HEK293 (cell line): Measurements from ENCODE around the gene DGCR8.

Experiments used
- CTCF ChIA-PET: fragments of 350-600 bp; formaldehyde crosslinking; extraction: SDS; loops from one replicate; lab custom pipeline; 2021; ENCODE audit warnings: antibody characterized with exemption; lab: Yijun Ruan, JAX
- POLR2A ChIA-PET: fragments of 300-600 bp; formaldehyde crosslinking; extraction: SDS; loops from one replicate; lab custom pipeline; 2020; ENCODE audit warnings: antibody characterized with exemption, inconsistent platforms; lab: Yijun Ruan, JAX
- H3K27ac ChIP-seq: fragments of 200-500 bp; sonication (Bioruptor generic); 2 replicates; pipeline ENCODE4 v1.5.1; 2014; ENCODE audit warnings: low read depth, low read length, control low read depth, inconsistent platforms; ENCODE audit errors: extremely low read depth
- H3K36me3 ChIP-seq, 2 experiments: fragments of 200-500 bp in 1 of 2; sonication (Bioruptor generic) in 1 of 2; 1 replicate in 1 of 2; 2 replicates in 1 of 2; pipeline ENCODE4 v1.5.1; 2014 to 2017; ENCODE audit warnings: inconsistent platforms in 2 of 2, low read length in 2 of 2; ENCODE audit not compliant: control insufficient read depth in 2 of 2, insufficient read depth in 1 of 2
- H3K4me1 ChIP-seq: fragments of 200-500 bp; sonication (Bioruptor generic); 2 replicates; pipeline ENCODE4 v1.5.1; 2014; ENCODE audit warnings: mild to moderate bottlenecking, low read length, inconsistent platforms; ENCODE audit not compliant: control insufficient read depth, insufficient read depth
- H3K4me3 ChIP-seq: 2 replicates; pipeline ENCODE4 v1.5.1; 2011; ENCODE audit warnings: low read depth, mild to moderate bottlenecking, control low read depth, low read length, moderate library complexity
- H3K9me3 ChIP-seq: fragments of 200-500 bp; sonication (Bioruptor generic); 2 replicates; pipeline ENCODE4 v1.5.1; 2014; ENCODE audit warnings: low read depth, low read length, inconsistent platforms; ENCODE audit not compliant: control insufficient read depth, insufficient read depth
- CTCF ChIP-seq: fragments of 450-650 bp; formaldehyde crosslinking; IDR thresholded peaks from 2 replicates; pipeline ENCODE4 v1.5.1; 2016; ENCODE audit warnings: missing biosample characterization, missing genetic modification characterization
- GLI2 ChIP-seq: fragments of 450-650 bp; formaldehyde crosslinking; IDR thresholded peaks from 2 replicates; pipeline ENCODE4; 2017; ENCODE audit warnings: missing biosample characterization, missing genetic modification characterization, low read depth, borderline replicate concordance
- HOXA7 ChIP-seq: sonication (generic); formaldehyde crosslinking; IDR thresholded peaks from 2 replicates; pipeline ENCODE4 v1.8.1; 2022; ENCODE audit warnings: missing genetic modification reagents, borderline replicate concordance
- KLF7 ChIP-seq: fragments of 450-650 bp; formaldehyde crosslinking; IDR thresholded peaks from 2 replicates; pipeline ENCODE4 v1.5.1; 2016; ENCODE audit warnings: missing biosample characterization, missing genetic modification characterization, borderline replicate concordance
- MZF1 ChIP-seq: fragments of 450-650 bp; formaldehyde crosslinking; IDR thresholded peaks from 2 replicates; pipeline ENCODE4 v1.5.1; 2017; ENCODE audit warnings: missing biosample characterization, missing genetic modification characterization, borderline replicate concordance
- OVOL3 ChIP-seq: fragments of 450-650 bp; formaldehyde crosslinking; IDR thresholded peaks from 2 replicates; pipeline ENCODE4 v1.5.1; 2016; ENCODE audit warnings: missing biosample characterization, missing genetic modification characterization
- REST ChIP-seq: fragments of 450-650 bp; formaldehyde crosslinking; IDR thresholded peaks from 2 replicates; pipeline ENCODE4 v1.5.1; 2016; ENCODE audit warnings: missing biosample characterization, missing genetic modification characterization
- SP2 ChIP-seq: fragments of 450-650 bp; formaldehyde crosslinking; IDR thresholded peaks from 2 replicates; pipeline ENCODE4 v1.5.1; 2016; ENCODE audit warnings: missing biosample characterization, missing genetic modification characterization
- ZBTB44 ChIP-seq: fragments of 450-650 bp; IDR thresholded peaks from 2 replicates; pipeline ENCODE4 v1.5.1; 2018; ENCODE audit warnings: missing biosample characterization, mild to moderate bottlenecking, missing genetic modification characterization
- ZNF10 ChIP-seq: fragments of 450-650 bp; formaldehyde crosslinking; IDR thresholded peaks from 2 replicates; pipeline ENCODE4 v1.5.1; 2017; ENCODE audit warnings: missing biosample characterization, missing genetic modification characterization
- ZNF121 ChIP-seq: fragments of 450-650 bp; formaldehyde crosslinking; IDR thresholded peaks from 2 replicates; pipeline ENCODE4 v1.5.1; 2016; ENCODE audit warnings: missing biosample characterization, missing genetic modification characterization
- ZNF148 ChIP-seq: fragments of 450-650 bp; formaldehyde crosslinking; IDR thresholded peaks from 2 replicates; pipeline ENCODE4 v1.5.0; 2017; ENCODE audit warnings: missing biosample characterization, missing genetic modification characterization, borderline replicate concordance
- ZNF2 ChIP-seq: fragments of 450-650 bp; formaldehyde crosslinking; IDR thresholded peaks from 2 replicates; pipeline ENCODE4 v1.5.1; 2016; ENCODE audit warnings: missing biosample characterization, missing genetic modification characterization
- ZNF214 ChIP-seq: fragments of 450-650 bp; formaldehyde crosslinking; IDR thresholded peaks from 2 replicates; pipeline ENCODE4 v1.5.1; 2017; ENCODE audit warnings: missing biosample characterization, mild to moderate bottlenecking, missing genetic modification characterization, borderline replicate concordance
- ZNF311 ChIP-seq: fragments of 450-650 bp; formaldehyde crosslinking; IDR thresholded peaks from 2 replicates; pipeline ENCODE4 v1.5.1; 2017; ENCODE audit warnings: missing biosample characterization, missing genetic modification characterization, borderline replicate concordance
- ZNF341 ChIP-seq: fragments of 450-650 bp; formaldehyde crosslinking; IDR thresholded peaks from 2 replicates; pipeline ENCODE4; 2016; ENCODE audit warnings: low read depth, missing biosample characterization, missing genetic modification characterization
- ZNF366 ChIP-seq: fragments of 450-650 bp; formaldehyde crosslinking; conservative IDR thresholded peaks from 2 replicates; pipeline ENCODE4 v1.5.1; 2016; ENCODE audit warnings: missing biosample characterization, missing genetic modification characterization
- ZNF473 ChIP-seq: fragments of 450-650 bp; formaldehyde crosslinking; IDR thresholded peaks from 2 replicates; pipeline ENCODE4 v1.5.1; 2017; ENCODE audit warnings: missing biosample characterization, missing genetic modification characterization
- ZNF549 ChIP-seq: fragments of 450-650 bp; IDR thresholded peaks from 2 replicates; pipeline ENCODE4 v1.5.1; 2018; ENCODE audit warnings: missing biosample characterization, missing genetic modification characterization, mild to moderate bottlenecking, inconsistent platforms, moderate library complexity
- ZNF571 ChIP-seq: fragments of 450-650 bp; formaldehyde crosslinking; IDR thresholded peaks from 2 replicates; pipeline ENCODE4 v1.5.0; 2017; ENCODE audit warnings: missing biosample characterization, missing genetic modification characterization
- ZNF600 ChIP-seq: fragments of 450-650 bp; formaldehyde crosslinking; IDR thresholded peaks from 2 replicates; pipeline ENCODE4 v1.5.1; 2016; ENCODE audit warnings: missing biosample characterization, missing genetic modification characterization
- ZNF670 ChIP-seq: fragments of 450-650 bp; formaldehyde crosslinking; IDR thresholded peaks from 2 replicates; pipeline ENCODE4 v1.5.1; 2016; ENCODE audit warnings: missing biosample characterization, missing genetic modification characterization, low read depth
- ZNF692 ChIP-seq: fragments of 450-650 bp; formaldehyde crosslinking; IDR thresholded peaks from 2 replicates; pipeline ENCODE4 v1.5.1; 2016; ENCODE audit warnings: missing biosample characterization, missing genetic modification characterization
- ZNF701 ChIP-seq: fragments of 450-650 bp; formaldehyde crosslinking; IDR thresholded peaks from 2 replicates; pipeline ENCODE4 v1.5.1; 2016; ENCODE audit warnings: missing biosample characterization, missing genetic modification characterization
- ZSCAN5A ChIP-seq: fragments of 450-650 bp; formaldehyde crosslinking; IDR thresholded peaks from 2 replicates; pipeline ENCODE4 v1.5.1; 2016; ENCODE audit warnings: missing biosample characterization, missing genetic modification characterization

DGCR8 gene

GRCh38 chr22:20088263-20088648 is 8.2 kb downstream of the DGCR8 start (continued):
- TF ChIP-seq ZNF148 (tag by site-specific recombination), result no peak
- no peak for TF ChIP-seq ZNF692 (tag by site-specific recombination)
- TF ChIP-seq ZNF341 (tag by site-specific recombination), result no peak
- no peak for TF ChIP-seq CTCF (tag by site-specific recombination)
- no peak for TF ChIP-seq ZNF701
- TF ChIP-seq ZNF571, result no peak
- no peak for TF ChIP-seq ZNF549
- TF ChIP-seq ZNF600 (tag by site-specific recombination), result no peak

DNA sequence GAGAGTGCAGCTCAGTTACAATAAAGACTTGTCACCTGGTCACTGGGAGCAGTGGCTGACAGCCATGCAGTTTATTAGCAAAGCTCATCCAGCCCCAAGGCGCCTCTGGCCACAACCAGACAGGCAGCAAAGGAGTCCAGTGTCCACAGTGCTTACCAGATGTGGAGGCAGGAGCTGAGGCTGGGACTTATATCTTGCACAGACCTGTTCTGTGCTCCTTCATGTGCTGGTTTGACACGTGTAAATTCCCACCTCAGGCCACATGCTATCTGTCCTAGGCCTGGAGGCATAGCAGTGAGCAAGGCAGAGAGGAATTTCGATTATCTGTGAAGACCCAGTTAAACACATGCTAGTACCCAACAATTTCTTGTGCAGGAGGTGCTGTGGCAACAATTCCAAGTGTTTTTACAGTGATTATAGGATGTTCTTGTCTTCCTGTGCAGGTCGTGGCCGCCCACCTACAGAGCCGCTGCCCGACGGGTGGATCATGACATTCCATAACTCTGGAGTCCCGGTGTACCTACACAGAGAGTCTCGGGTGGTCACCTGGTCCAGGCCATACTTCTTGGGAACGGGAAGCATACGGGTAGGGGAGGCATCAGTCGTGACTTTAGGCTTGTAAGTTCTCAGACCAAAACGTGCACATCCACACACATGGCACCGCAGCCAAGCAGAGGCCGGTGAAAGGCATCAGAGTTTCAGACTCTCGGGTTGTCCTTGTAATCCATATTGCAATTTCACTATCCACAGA is 9.4 kb downstream of the DGCR8 start:
- CTCF ChIA-PET, result no interaction called here
- Histone ChIP-seq H3K4me3 (no peak overlapping the region), H3K9me3 (no peaks in the 10 kb centered on the region), H3K4me1 (no peaks in the 10 kb centered on the region), H3K36me3 (peaks cover 48 to 99% of the 10 kb centered on the region in 2 experiments), H3K27ac (no peak overlapping the region)
- POLR2A ChIA-PET, result no interaction called here
- TF ChIP-seq SP2 (tag by site-specific recombination), result no peak
- no peak for TF ChIP-seq ZNF473 (tag by site-specific recombination)
- TF ChIP-seq REST (tag by site-specific recombination), result no peak
- TF ChIP-seq ZNF366 (tag by site-specific recombination), result no peak
- no peak for TF ChIP-seq ZNF214 (tag by site-specific recombination)
- no peak for TF ChIP-seq OVOL3 (tag by site-specific recombination)
- TF ChIP-seq HOXA7 (CRISPR knock-in tag), result no peak
- no peak for TF ChIP-seq ZBTB44 (tag by site-specific recombination)
- TF ChIP-seq ZNF10, result no peak
- TF ChIP-seq ZSCAN5A (tag by site-specific recombination), result no peak
- no peak for TF ChIP-seq ZNF670 (tag by site-specific recombination)
- no peak for TF ChIP-seq GLI2 (tag by site-specific recombination)
- no peak for TF ChIP-seq MZF1 (tag by site-specific recombination)
- no peak for TF ChIP-seq ZNF121 (tag by site-specific recombination)
- TF ChIP-seq KLF7 (tag by site-specific recombination), result no peak
- no peak for TF ChIP-seq ZNF2 (tag by site-specific recombination)
- TF ChIP-seq ZNF311 (tag by site-specific recombination), result no peak
